ENCODE results near the gene TRIM34.
"Not testable (repeated sequence)": the region's sequence is repeated elsewhere in the genome, so short reads cannot be mapped to it uniquely, and the experiment has no call there.

Gene TRIM34

DNA sequence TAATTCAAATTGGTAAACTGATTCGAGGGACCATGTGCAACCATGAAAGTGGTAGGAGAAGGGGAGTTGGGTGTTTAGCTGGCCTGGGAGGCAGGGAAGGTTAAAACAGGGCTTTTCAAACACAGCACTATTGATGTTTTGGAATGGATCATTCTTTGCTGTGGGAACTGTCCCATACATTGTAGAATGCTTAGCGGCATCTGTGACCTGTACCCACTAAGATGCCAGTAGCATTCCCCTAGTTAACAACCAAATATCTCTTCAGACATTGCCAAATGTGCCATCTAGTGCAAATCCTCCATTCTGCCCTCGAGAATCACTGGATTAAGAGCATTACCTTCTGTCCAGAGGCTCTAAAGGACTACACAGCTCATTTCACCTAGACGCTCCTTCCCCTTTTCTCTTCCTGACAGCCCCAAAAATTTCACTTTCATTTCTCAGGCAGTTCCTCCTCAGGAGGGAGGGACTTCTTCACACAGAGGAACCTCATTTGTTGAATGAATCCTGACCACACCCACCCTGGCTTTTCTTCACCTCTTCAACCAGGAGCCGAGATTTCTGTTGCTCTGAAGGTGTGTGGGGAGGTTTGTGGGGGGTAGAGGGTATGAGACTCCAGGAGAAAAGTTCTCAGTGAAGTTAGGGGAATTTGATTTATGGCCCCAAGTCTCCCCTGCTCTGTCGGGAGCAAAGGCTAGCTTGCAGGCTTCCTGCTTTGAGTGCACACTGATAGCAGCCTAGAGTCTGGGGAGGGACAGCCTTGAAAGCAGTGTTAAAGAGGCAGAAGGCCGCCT, at the start of gene TRIM34:
Gene TRIM34 (plus strand): TSS at position 513 of the 791 bp plus-strand sequence. CDS start 7,331 bp downstream, outside the sequence.
- peak; percentile 40 for DNase-seq

GRCh38 chr11:5575152-5575551, 49.6 kb upstream of the TRIM34 start:
- no peak for DNase-seq

GRCh38 chr11:5577101-5577500, 47.7 kb upstream of the TRIM34 start:
- DNase-seq: no peak

- no peak for DNase-seq
Observed at GRCh38 chr11:5580577-5580976, 44.2 kb upstream of the TRIM34 start, which contains the start of gene OR52B6. Gene OR52B6 (plus strand): TSS chr11:5580877. CDS start chr11:5580877, 0 bp downstream.

- DNase-seq: no peak
Observed at GRCh38 chr11:5581014-5581413, 43.8 kb upstream of the TRIM34 start.

DNA sequence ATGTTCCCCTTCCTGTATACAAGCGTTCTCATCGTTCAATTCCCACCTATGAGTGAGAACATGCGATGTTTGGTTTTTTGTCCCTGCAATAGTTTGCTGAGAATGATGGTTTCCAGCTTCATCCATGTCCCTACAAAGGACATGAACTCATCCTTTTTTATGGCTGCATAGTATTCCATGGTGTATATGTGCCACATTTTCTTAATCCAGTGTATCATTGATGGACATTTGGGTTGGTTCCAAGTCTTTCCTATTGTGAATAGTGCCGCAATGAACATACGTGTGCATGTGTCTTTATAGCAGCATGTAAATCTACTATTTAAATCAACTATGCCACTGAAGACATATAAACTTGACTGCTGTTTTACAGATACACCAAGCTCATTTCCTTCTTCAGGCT, 40.3 kb upstream of the TRIM34 start:
- DNase-seq: not testable (repeated sequence)

GRCh38 chr11:5589906-5590305, 34.9 kb upstream of the TRIM34 start:
- not testable (repeated sequence) for DNase-seq

DNA sequence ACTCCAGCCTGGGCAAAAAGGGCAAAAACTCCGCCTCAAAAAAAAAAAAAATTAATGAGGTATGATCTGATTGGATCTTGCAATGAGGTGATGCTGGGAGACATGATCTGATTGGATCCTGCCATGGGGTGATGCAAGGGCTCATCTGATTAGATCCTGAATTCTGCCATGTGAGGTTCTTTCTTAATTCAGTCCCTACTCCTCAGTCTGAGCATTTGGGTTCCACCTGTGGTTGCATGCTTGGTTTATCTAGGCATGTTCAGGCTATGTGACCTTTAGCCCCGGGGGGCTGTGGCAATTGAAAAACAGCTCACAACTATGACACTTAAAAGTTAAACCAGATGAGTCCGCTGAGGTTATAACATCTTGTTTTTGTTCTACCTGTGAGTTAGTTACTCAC, 33.2 kb upstream of the TRIM34 start:
- no peak for DNase-seq

DNA sequence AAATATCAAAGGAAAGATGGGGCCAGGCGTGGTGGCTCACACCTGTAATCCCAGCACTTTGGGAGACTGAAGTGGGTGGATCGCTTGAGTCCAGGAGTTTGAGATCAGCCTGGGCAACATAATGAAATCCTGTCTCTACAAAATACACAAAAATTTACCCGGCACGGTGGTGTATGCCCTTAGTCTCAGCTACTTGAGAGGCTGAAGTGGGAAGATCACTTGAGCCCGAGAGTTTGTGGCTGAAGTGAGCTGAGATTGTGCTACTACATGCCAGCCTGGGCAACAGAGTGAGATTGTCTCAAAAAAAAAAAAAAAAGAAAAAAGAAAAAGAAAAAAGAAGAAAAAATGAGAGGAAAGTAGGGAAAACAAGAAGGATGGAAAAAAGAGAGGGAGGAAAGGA, 32.2 kb upstream of the TRIM34 start:
- no peak for DNase-seq

- no peak for DNase-seq
Observed at GRCh38 chr11:5593146-5593545, 31.7 kb upstream of the TRIM34 start.

GRCh38 chr11:5596607-5597201, 28.1 kb upstream of the TRIM34 start, which contains the start of gene TRIM6:
Gene TRIM6 (plus strand): TSS chr11:5596637. CDS start chr11:5596898, 261 bp downstream.
- no peak for DNase-seq

- DNase-seq: no peak
Observed at GRCh38 chr11:5597953-5598352, 26.8 kb upstream of the TRIM34 start.

- DNase-seq: no peak
Observed at GRCh38 chr11:5600374-5600851, 24.4 kb upstream of the TRIM34 start.

DNA sequence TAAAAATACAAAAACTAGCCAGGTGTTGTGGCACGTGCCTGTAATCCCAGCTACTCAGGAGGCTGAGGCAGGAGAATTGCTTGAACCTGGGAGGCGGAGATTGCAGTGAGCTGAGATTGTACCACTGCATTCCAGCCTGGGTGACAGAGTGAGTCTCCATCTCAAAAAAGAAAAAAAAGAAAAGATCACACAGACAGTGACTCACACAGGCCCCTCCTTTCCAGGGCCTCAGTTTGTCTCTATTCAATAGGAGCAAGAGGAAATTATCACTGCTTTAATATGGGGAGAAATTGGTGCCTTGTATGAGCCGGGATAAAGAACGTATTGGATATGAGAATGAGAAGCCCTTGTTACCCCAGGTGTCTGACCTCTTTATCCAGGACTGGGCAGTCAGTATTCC, 22.0 kb upstream of the TRIM34 start:
- DNase-seq: not testable (repeated sequence)

GRCh38 chr11:5603326-5603725, 21.5 kb upstream of the TRIM34 start:
- no peak for DNase-seq

GRCh38 chr11:5604896-5605295, 19.9 kb upstream of the TRIM34 start:
- DNase-seq: no peak

DNA sequence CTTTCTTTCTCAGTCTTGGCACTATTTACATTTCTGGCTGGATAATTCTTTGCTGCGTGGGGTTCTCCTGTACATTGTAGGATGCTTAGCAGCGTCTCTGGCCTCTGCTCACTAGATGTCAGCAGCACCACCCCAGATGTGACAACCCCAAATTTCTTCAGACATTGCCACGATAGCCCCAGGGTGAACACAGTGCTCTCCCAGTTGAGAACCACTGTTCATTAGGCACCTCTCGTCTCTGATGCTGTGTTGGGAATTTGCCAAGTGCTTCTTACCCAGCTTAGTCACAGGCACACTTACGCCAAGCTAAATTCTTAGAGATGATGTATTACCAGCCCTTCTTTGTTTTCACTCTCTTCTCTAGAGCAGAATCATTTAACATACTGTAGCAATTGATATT, 19.0 kb upstream of the TRIM34 start:
- no peak for DNase-seq

- no peak for DNase-seq
Observed at GRCh38 chr11:5608808-5609207, 16.0 kb upstream of the TRIM34 start.

DNA sequence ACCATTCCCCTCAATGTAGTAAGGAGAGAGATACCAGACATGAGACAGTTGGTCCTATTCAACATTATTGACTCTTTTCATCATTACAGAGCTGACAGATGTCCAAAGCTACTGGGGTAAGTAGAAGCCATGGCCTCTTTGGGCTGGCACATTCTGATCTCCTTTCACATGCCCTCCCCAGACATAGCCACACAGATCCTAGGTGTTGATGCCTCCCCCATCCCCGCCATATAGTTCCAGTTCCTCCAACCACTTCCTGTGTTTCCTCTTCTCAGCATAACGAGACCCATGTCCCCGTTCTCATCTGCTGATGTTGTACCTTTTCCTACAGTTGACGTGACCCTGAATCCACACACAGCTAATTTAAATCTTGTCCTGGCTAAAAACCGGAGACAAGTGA, 14.4 kb upstream of the TRIM34 start:
- DNase-seq: no peak

DNA sequence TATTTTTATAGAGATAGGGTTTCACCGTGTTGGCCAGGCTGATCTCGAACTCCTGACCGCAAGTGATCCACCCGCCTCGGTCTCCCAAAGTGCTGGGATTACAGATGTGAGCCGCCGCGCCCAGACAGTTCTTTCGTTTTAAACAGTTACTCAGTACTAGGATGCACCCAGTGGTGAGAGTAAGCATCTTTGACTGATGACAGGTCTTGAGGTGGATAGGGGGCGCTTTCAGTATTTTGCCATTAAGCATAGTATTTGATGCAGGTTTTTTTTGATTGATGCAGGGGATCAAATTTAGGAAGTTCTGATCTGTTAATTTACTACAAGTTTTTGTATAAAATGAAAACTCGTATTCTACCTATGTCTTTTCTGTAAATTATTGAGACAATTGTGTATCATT, 13.2 kb upstream of the TRIM34 start:
- DNase-seq: no peak

GRCh38 chr11:5618807-5619206, 6.0 kb upstream of the TRIM34 start:
- no peak for DNase-seq

- DNase-seq: no peak
Observed at GRCh38 chr11:5620651-5621521, 3.9 kb upstream of the TRIM34 start.

- no peak for DNase-seq
Observed at GRCh38 chr11:5621580-5621979, 3.2 kb upstream of the TRIM34 start.

Data from activated CD4-positive, CD25-positive, alpha-beta regulatory T cell treated with anti-CD3 and anti-CD28 coated beads, Interleukin-2, amount 50 U/mL, for 72 hours (primary cell).